Measurements from ENCODE around the gene VAMP5.
A peak's percentile ranks its signal among the peaks of the same experiment; 100 is the strongest.
"Not testable (repeated sequence)": the region's sequence is repeated elsewhere in the genome, so short reads cannot be mapped to it uniquely, and the experiment has no call there.

DNA sequence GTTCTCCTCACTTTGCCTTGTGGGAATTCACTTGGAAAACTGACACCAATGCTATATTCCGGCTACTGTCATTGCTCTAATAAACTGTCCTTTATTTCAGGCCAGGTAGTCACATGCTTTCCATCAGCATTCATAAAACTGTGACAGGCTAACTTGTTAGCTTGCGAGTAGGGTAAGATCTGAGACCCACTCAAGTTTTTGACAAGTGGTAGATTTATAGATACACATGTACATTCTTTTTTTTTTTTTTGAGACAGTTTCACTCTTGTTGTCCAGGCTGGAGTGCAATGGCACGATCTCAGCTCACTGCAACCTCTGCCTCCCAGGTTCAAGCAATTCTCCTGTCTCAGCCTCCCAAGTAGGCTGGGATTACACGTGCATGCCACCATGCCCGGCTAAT is 33.5 kb downstream of the VAMP5 start:
- peak; percentile 56; the same call in 1 of the 2 replicates for TF ChIP-seq ZNF384 (IDR thresholded peaks at IDR 0.05)
- TF ChIP-seq, protein P1, sequence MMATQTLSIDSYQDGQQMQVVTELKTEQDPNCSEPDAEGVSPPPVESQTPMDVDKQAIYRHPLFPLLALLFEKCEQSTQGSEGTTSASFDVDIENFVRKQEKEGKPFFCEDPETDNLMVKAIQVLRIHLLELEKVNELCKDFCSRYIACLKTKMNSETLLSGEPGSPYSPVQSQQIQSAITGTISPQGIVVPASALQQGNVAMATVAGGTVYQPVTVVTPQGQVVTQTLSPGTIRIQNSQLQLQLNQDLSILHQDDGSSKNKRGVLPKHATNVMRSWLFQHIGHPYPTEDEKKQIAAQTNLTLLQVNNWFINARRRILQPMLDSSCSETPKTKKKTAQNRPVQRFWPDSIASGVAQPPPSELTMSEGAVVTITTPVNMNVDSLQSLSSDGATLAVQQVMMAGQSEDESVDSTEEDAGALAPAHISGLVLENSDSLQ (IDR thresholded peaks at IDR 0.05): peak; percentile 53
- TF ChIP-seq SUZ12 (IDR thresholded peaks at IDR 0.05); SP1 (IDR thresholded peaks at IDR 0.05); BHLHE40 (IDR thresholded peaks at IDR 0.05; ENCODE audit: borderline replicate concordance); FOXK2 (IDR thresholded peaks at IDR 0.05); TARDBP (IDR thresholded peaks at IDR 0.05); LEF1 (IDR thresholded peaks at IDR 0.05; ENCODE audit: borderline replicate concordance); FOXA1 (IDR thresholded peaks at IDR 0.05); NFRKB (IDR thresholded peaks at IDR 0.05); HDGF (IDR thresholded peaks at IDR 0.05; ENCODE audit: borderline replicate concordance); L3MBTL2 (conservative IDR thresholded peaks at IDR 0.05); FOXM1 (IDR thresholded peaks at IDR 0.05; ENCODE audit: borderline replicate concordance); CTBP1 (IDR thresholded peaks at IDR 0.05; ENCODE audit: borderline replicate concordance): not testable (repeated sequence)

Measured in HEK293T (cell line).